Stimulated activated CD4-positive, alpha-beta T cell treated with anti-CD3 and anti-CD28 coated beads, Interleukin-12 subunit alpha, Interleukin-12 subunit beta, amount 100 ng/mL, for 24 hours (primary cell): Measurements from ENCODE around the gene LLGL2.

Experiments
- DNase-seq, 2 experiments: peaks; one replicate each; pipeline ENCODE4 v3.0.0-alpha.2; 2020; ENCODE audit warnings: low read depth in 2 of 2

LLGL2 gene

DNA sequence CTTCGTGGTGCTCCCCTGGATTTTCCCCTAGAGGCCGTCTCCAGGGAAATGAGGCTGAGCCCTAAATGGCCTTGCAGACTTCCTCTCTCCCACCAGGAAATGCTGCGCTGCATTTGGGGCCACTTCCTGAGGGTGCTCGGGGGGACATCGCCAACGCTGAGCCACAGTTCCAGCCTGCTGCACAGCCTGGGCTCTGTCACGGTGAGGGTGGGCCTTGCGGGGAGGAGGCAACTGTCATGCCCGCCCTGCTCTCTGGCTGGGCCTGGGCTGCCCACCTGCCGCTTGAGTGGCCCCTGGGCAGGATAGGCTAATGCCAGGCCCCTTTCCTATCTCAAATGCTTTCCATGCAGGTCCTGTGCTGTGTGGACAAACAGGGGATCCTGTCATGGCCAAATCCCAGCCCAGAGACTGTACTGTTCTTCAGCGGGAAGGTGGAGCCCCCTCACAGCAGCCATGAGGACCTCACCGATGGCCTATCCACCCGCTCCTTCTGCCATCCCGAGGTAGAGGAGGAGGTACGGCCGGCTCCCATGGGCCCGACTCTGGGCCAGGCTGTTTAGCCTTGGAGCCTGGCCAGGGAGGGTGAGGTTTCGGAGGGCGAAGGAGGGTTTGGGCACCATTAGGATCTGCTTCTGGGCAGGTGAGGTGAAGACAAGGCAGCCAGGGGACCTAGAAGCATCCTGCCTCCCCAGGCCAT is 34.4 kb upstream of the LLGL2 start:
- DNase-seq = no peak

DNA sequence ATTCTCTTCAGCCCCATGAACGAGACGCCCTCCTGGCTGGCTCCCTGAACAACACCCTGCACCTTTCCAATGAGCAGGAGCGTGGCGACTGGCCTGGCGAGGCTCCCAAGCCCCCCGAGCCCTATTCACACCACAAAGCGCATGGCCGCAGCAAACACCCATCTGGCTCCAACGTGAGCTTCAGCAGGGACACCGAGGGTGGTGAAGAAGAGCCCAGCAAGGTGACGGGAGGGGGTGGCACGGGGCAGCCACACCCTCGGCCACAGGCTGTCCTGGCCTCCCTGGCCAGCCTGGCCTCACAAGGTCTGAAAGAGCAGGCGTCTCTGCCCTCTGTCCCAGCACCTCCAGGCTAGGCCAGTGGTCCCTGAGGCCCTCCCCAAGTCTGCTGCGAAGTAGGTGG is 33.8 kb upstream of the LLGL2 start:
- DNase-seq = no peak

DNA sequence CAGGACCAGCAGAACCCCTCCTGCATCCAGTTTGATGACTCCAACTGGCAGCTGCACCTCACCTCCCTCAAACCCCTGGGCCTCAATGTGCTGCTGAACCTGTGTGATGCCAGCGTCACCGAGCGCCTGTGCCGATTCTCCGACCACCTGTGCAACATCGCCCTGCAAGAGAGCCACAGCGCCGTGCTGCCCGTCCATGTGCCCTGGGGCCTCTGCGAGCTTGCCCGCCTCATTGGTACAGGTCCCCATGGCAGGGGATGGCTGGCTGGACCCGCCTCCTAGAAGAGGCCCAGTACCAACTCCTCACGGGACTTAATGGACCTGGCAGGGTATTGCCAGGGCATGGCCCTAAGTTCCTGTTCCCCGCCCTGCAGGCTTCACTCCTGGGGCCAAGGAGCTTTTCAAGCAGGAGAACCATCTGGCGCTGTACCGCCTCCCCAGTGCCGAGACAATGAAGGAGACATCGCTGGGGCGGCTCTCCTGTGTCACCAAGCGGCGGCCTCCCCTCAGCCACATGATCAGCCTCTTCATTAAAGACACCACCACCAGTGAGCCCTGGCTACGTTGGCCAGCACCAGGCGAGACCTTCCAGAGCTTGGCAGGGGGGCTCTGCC is 32.8 kb upstream of the LLGL2 start:
- no peak for DNase-seq

DNA sequence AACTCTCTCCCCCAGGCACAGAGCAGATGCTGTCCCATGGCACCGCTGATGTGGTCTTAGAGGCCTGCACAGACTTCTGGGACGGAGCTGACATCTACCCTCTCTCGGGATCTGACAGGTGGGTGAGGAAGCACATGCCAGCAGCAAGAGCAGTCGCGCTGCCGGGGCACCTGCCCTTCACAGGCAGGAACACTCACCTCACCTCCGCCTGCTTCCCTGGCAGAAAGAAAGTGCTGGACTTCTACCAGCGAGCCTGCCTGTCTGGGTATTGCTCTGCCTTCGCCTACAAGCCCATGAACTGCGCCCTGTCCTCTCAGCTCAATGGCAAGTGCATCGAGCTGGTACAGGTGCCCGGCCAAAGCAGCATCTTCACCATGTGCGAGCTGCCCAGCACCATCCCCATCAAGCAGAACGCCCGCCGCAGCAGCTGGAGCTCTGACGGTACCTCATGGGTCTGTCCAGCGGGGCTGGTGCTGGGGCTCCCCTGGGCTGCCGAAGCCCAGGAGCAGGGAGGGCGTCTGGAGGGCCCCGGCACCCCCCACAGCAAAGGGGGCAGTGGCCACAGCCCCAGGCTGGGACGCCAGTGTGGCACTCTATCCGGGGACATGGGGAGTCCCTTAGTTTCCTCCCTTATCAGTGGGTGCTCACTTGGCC is 31.9 kb upstream of the LLGL2 start:
- DNase-seq = no peak

DNA sequence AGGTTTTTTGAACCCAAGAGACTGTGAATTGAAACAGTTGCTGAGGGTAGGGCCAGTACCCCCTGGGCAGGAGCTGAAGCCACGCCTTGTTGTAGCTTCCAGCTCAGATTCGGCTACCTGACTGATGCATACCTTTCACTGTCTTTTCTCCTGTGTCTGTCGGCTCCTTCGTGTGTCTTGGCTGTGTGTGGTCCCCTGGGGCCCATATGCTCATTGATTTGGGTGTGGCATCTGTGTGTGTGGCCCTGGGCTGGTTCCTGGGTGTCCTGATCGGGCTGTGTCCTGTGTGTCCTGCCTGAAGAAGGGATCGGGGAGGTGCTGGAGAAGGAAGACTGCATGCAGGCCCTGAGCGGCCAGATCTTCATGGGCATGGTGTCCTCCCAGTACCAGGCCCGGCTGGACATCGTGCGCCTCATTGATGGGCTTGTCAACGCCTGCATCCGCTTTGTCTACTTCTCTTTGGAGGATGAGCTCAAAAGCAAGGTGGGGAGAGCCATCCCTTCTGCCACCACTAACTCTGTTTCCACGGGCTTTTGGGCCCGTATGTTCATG is 31.1 kb upstream of the LLGL2 start:
- no peak for DNase-seq

DNA sequence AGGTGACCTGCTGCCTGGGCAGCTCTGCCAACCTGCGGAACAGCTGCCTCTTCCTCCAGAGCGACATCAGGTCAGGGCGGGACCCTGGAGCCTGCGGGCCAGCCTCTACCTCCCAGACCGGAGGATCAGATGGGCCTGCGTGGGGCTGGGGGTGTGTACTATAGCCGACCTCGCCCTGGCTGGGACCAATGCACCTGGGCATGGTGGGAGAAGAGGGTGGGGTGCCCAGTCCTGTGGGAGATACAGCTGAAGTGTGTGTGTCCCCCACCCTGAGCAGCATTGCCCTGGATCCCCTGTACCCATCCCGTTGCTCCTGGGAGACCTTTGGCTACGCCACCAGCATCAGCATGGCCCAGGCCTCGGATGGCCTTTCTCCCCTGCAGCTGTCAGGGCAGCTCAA is 29.5 kb upstream of the LLGL2 start:
- no peak for DNase-seq

DNA sequence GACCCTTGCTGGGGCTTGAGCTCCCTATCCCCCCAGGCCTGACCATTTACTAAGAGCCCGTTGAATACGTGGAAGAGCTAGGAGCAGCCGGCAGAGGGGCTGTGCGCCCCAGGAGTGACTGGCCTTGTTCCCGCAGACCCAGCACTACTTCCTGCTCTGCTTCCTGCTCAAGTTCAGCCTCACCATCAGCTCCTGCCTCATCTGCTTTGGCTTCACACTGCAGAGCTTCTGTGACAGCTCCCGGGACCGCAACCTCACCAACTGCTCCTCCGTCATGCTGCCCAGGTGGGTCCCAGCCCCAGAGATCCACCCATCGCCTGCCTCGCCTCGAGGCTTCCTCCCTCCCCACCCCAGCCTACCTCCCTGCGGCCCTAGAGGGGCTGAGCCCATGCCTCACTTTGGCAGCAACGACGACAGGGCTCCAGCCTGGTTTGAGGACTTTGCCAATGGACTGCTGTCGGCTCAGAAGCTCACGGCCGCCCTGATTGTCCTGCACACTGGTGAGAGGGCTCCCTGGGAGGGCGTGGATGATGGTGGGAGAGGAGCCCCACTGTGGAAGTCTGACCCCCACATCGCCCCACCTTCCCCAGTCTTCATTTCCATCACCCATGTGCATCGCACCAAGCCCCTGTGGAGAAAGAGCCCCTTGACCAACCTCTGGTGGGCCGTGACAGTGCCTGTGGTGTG is 27.3 kb upstream of the LLGL2 start:
- no peak for DNase-seq

DNA sequence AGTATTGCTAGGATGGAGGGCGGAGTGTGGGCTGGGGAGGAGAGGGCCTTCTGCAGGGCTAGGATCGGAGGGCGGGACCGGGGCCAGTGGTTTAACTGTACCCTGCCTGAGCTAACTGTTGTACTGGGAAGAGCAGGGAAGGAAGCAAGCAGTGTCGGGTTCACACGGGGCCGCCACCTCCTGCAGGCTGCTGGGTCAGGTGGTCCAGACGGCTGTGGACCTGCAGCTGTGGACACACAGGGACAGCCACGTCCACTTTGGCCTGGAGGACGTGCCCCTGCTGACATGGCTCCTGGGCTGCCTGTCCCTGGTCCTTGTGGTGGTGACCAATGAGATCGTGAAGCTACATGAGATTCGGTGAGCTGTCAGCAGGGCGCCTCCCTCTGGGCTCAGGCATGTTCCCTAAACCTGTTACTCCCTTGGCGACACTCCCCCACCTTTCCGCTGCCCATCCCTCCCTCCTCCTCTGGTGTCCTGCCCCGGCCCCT is 26.7 kb upstream of the LLGL2 start:
- no peak for DNase-seq

DNA sequence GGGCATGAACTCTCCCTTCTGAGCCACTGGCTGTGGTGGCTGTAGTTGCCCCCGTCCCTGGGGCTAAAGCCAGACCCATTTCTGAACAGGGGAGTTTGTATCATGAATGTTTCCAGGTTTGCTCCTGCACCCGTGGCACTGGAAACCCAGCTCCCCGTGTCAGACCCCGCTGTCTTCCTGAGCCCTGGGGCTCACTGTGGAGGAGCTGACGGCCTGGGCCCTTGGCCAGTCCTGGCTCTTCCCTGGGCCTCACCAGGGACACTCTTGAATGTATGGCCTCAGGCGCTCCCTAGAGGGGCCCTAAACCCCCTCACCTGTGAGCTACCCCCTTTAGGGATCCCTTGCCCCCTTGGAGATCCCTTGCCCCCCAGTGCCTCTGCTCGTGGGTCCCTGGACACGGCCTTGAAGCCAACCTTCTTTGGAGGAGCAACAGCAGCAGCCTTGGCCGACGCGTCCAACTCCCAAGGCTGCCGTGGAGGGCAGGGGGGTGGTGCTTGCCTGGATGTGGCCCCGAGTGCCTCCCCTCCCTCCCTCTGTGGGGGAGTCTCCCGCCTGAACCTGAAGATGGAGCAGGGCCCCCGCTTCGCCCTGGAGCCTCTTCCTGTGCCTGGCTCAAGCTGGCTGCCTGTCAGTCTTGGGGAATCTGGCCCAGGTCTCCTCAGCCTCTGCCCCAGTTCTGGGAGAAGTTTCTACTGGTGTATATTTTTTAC is 26.0 kb upstream of the LLGL2 start:
- DNase-seq = no peak

DNA sequence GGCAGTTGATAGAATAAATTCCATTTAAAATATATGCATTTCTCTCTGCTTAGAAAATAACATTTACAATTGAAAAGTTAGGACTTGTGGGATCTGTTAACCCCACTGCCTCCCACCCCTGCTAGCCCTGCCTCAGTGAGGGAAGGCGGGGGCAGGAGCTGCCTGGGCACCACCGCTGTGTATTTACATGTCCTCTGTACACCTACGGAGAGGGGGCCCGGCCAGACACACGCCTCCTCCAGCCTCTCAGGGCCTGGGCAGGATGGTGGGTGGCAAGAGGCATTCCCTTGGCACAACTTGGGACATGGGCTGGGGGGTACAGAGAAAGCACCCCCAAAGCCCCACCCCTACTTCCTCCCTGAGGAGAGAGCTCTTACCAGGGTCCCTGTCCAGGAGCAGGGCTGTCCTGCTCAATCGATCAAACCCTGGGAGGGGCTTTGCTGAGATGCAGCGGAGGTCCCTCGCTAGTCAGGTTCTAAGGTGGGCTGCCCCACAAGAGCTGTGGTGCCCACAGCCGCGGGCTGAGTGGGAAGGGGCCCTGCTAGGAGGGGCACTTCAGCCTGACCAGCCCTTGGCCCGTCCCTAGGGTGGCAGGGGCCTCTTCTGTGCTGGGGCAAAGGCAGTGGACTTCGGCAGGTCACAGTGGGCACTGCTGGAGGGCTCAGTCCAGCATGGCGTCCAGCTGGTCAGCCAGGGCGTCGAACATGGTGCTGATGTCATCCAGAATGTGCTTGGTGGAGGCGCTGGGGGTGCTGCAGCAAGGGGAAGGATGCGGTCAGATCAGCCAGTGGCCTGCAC is 24.9 kb upstream of the LLGL2 start:
- no peak for DNase-seq

DNA sequence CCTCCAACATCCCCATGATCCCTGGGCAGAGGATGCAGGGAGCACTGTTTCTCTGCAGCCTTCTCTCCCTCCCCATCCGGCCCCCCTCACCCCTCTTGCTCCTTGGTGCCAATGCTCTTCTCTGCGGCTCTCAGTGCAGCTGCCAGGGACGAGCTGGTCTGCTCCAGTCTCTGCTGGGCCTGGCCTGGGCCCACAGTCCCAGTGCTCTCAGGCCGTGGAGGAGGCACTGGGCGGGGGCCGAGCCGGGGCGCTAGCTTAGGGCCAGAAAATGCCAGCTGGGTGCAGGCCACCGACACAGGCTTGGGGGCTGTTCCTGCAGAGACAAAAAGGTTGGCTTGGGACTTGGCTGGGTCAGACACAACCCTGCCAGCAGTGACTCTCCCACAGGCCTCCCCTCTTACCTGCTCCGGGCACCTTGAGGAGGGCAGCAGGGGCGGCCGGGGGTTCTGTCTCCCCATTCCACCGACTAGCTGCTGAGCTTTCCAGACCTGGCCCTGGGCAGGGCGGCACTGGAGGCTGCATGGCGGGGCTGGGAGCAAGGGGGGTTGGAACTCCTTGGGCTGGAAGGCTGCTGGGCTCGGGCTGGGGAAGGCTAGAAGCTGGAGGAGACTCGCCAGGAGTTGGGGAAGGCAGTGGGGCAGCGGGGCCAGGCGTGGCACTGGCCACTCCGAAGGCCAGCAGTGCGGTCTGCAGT is 24.0 kb upstream of the LLGL2 start:
- DNase-seq = no peak

DNA sequence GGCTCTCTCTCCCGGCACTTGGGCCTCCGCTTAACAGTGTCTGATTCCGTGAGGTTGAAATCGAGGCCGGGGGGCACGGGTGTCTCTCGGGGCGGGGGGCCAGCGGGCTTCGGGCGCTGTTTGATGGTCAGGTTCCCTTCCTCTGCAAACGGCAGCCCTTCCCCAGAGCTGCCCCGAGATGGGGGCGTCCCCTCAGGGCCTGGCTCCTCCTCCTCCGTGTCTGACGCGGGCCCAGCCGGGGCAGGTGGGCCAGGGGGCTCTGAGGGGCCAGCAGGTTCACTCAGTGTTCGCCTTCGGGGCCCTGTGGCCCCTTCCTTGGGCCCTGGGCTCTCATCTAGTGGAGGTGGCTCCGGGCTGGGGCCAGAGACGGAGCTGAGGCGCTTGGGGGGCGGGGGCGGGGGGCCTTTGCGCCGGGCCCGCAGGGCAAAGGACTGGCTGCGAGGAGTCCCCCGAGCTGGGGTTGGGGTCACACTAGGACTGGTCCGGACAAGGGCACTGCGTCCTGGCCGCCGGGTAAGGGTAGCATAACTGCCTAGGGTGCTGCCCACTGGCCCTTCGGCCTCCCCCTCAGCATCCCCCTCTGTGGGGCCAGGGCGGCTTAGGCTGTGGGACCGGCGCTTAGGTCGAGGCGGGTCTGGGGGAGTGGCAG is 23.3 kb upstream of the LLGL2 start:
- no peak for DNase-seq

DNA sequence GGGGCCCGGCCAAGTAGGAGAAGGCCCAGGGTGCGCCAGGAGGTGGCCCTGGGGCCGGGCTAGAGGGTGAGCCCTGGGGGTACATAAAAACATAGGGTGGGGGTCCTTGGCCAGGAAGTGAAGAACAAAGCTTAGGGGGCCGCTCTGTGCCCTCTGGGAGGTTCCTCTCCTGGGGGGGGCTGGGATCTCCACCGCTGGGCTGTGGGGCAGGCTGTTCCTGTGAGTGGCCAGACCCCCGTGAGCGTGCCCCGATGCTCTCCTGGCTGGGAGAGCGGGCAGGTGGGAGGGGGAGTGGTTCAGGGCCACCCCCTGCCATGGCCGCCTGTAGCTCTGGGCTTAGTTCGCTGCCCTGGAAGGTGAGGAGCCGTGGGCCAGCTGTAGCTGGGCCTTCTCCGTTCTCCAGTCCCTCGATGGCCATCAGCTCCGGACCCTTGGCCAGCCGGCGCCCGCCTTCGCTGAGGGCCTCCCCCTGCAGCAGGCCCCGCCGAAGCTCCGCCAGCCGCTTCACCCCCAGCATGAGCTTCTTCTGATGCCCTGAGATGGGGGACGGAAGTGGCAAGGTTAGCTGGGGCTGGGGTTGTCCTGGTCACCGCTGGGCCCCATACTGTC is 22.7 kb upstream of the LLGL2 start:
- DNase-seq = no peak

DNA sequence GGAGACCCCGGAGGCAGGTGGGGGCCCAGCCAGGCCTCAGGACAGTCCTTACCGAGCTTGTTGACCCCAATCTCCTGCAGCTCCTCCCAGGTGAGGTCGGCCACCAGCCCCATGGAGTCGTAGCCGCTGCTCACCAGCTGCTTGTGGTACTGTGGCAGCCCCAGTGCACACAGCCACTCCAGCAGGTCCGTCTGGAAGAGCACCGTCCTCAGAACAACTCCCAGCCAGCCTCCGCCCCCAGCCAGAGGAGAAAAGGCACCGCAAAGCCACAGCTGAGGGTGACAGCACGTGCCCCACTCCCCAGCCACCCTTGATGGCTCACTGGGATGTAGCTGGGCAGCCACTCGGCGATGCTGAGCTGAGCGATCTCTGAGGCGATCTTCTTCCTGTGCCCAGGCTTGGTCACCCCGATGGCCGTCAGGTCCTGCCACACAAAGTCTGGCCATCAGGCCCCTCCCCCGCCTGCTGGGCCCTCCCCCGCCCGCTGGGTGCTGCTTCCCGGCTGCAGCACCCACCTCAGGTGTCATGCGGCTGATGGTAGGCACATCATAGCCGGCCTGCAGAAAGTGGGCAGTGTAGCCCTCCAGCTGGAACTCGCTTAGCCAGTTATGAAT is 22.1 kb upstream of the LLGL2 start:
- no peak for DNase-seq

DNA sequence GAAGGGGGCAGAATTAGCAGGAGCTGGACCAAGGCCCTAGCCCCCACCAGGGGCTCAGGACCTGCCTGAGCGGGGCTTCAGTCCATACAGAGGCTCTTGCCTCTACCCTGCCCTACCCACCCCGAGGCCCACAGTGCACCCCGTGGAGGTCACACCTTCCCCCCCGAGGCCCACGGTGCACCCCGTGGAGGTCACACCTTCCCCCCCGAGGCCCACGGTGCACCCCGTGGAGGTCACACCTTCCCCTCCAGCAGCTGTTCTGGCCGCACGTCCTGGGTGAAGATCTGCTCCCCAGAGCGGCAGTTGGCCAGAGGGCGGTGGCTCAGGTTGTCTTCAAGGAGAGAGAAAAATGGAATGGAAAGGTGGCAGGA is 21.5 kb upstream of the LLGL2 start:
- DNase-seq = no peak

DNA sequence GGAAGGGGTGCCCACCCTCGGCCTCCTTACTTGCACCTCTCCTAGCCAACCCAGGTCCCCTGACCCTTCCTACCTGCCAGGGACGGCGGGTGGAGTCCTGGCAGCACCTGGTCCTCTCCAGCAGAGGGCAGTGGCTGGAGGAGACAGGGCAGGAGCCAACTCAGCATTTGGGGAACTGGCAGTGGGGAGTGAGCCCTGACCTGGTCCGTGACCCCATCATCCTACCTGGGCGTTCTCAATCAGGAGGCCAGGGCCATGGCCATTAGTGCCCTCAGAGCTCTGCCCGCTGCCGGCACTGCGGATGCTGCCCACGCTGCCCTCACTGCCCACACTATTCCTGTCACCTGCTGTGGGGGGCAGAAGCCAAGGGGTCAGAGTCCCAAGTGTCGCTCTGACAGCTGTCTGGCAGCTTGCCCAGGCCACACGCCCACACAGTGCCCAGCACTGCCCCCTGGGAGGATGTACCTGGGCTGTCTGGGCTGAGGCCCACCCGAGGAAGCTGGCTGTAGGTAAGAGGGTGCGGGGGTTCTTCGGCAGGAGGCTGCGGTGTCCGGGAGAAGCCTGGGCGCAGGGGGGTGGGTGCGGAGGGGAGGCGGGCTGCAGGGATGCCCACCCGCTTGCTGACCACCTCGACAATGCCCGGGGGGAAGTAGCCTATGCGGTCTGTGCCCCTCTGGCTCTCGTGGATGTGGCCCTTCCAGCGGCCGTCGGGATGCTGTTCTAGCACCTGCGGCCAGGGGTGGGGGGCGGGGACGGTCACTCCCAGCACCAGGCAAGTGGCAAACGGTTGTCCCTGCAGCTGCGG is 20.9 kb upstream of the LLGL2 start:
- no peak for DNase-seq

DNA sequence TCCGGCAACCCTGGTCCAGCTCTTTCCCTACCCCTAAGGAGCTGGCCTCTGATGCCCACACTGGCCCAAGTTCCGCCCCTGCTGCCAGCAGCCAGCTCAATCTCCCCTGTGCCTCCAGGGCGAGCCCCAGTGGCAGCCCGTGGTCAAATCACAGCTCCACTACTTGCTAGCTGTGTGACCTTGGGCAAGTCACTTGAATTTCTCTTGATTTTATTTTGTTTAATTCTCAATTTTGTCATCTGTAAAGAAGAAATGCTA is 20.4 kb upstream of the LLGL2 start:
- no peak for DNase-seq

DNA sequence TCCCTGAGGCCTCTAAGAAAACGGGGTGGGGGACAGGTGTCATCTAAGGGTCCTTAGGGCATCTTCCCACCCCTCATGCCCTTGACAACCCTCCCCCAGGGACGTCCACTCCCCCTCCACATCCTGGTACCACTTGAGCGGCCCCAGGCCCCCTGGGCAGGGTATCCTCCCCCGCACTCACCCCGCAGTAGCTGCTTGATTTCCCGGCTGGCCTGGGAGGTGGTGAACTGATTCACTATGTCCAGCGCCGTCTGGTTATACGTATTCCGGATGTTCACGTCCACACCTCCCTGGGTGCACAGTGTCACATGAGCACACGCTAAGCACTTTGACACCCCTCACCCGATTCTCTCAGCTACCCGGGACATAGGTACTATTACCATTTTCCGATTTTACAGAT is 19.9 kb upstream of the LLGL2 start:
- no peak for DNase-seq
